Endothelial cell of umbilical vein (primary cell): ENCODE results near the gene ASB5. TPM values are rescaled to one million over a fixed set of nuclear protein-coding genes. Genes with fewer than 3 reads are reported as not detected.
A peak's percentile ranks its signal among the peaks of the same experiment; 100 is the strongest.

ENCODE experiments used
- BruUV-seq: library from RNA; stranded (reverse); fragments of 400-500 nt; replicated peaks from 2 replicates; lab custom pipeline; 2021; lab: Mats Ljungman, UMichigan
- CTCF ChIA-PET: fragments of 300-600, 350-600 bp; sonication (Branson Sonifier 250); formaldehyde crosslinking; loops from one replicate; lab custom pipeline; 2021; ENCODE audit warnings: antibody characterized with exemption, inconsistent platforms; lab: Charles Lee
- POLR2A ChIA-PET: fragments of 300-600, 350-600 bp; sonication (Branson Sonifier 250); formaldehyde crosslinking; loops from one replicate; lab custom pipeline; 2021; ENCODE audit warnings: antibody characterized with exemption, inconsistent platforms; lab: Charles Lee
- DNase-seq: peaks from one replicate; pipeline ENCODE4 v3.0.0-alpha.2; 2011; ENCODE audit warnings: low read depth, low spot score
- FAIRE-seq: peaks from 2 replicates; lab custom pipeline; 2011; peaks lifted over from hg19 to GRCh38; lab: Jason Lieb, UNC
- H2AFZ ChIP-seq: 2 replicates; pipeline ENCODE4 v1.6.0; 2012; ENCODE audit warnings: low read depth, low read length, control low read depth, inconsistent platforms
- H3K27ac ChIP-seq: 2 replicates; pipeline ENCODE4 v1.5.1; 2011; ENCODE audit warnings: low read depth, mild to moderate bottlenecking, control low read depth, low read length, moderate library complexity; ENCODE audit not compliant: insufficient read depth
- H3K27me3 ChIP-seq, 2 experiments: 2 replicates each; pipeline versions ENCODE4 v1.6.0 to v1.6.1; 2011; ENCODE audit warnings: low read length in 2 of 2, mixed read lengths in 1 of 2; ENCODE audit not compliant: control insufficient read depth in 2 of 2, insufficient read depth in 2 of 2
- H3K36me3 ChIP-seq, 2 experiments: 2 replicates in 1 of 2; 3 replicates in 1 of 2; pipeline ENCODE4 v1.5.1; 2011; ENCODE audit warnings: low read length in 2 of 2, mild to moderate bottlenecking in 1 of 2, moderate library complexity in 1 of 2; ENCODE audit not compliant: control insufficient read depth in 2 of 2, insufficient read depth in 2 of 2; ENCODE audit errors: extremely low read depth in 1 of 2
- H3K4me1 ChIP-seq: 3 replicates; pipeline ENCODE4 v1.5.1; 2011; ENCODE audit warnings: mild to moderate bottlenecking, low read length; ENCODE audit not compliant: control insufficient read depth, insufficient read depth; ENCODE audit errors: extremely low read depth
- H3K4me2 ChIP-seq: 2 replicates; pipeline ENCODE4 v1.6.1; 2011; ENCODE audit warnings: low read length, control low read depth, mixed read lengths; ENCODE audit not compliant: insufficient read depth
- H3K4me3 ChIP-seq, 3 experiments: fragments of 200-600 bp in 1 of 3; sonication (generic), shearing (Covaris generic) in 1 of 3; replicated peaks in 1 of 3; 2 replicates each; pipeline ENCODE4 v1.5.1; 2011 to 2016; ENCODE audit warnings: control low read depth in 3 of 3, low read length in 3 of 3, mild to moderate bottlenecking in 2 of 3, inconsistent platforms in 1 of 3, low read depth in 1 of 3, moderate library complexity in 1 of 3; ENCODE audit not compliant: insufficient read depth in 1 of 3
- H3K79me2 ChIP-seq: 2 replicates; pipeline ENCODE4 v1.6.0; 2012; ENCODE audit warnings: low read length, inconsistent platforms; ENCODE audit not compliant: control insufficient read depth, insufficient read depth
- H3K9ac ChIP-seq: replicated peaks from 2 replicates; pipeline ENCODE3; 2011; ENCODE audit warnings: low read length, control low read depth; ENCODE audit not compliant: insufficient read depth; ENCODE audit errors: extremely low read depth
- H3K9me1 ChIP-seq: replicated peaks from 3 replicates; pipeline ENCODE4 v1.6.0; 2011; ENCODE audit warnings: mild to moderate bottlenecking, low read length; ENCODE audit not compliant: control insufficient read depth, insufficient read depth; ENCODE audit errors: extremely low read depth
- H3K9me3 ChIP-seq: replicated peaks from 2 replicates; pipeline ENCODE4 v1.5.1; 2012; ENCODE audit warnings: low read length, inconsistent platforms; ENCODE audit not compliant: control insufficient read depth, insufficient read depth
- H4K20me1 ChIP-seq: replicated peaks from 2 replicates; pipeline ENCODE3; 2011; ENCODE audit warnings: mild to moderate bottlenecking, low read length; ENCODE audit not compliant: control insufficient read depth, insufficient read depth; ENCODE audit errors: extremely low read depth
- FOS ChIP-seq: IDR thresholded peaks from 2 replicates; pipeline ENCODE4 v1.6.1; 2011; ENCODE audit warnings: mild to moderate bottlenecking, low read length, moderate library complexity, borderline replicate concordance; ENCODE audit not compliant: insufficient read depth
- GATA2 ChIP-seq: IDR thresholded peaks from 2 replicates; pipeline ENCODE4 v1.7.0; 2011; ENCODE audit warnings: low read depth, mild to moderate bottlenecking, moderate library complexity, mixed read lengths, low read length; ENCODE audit not compliant: insufficient read length, insufficient read depth
- JUN ChIP-seq: IDR thresholded peaks from 2 replicates; pipeline ENCODE4 v1.6.1; 2011; ENCODE audit warnings: borderline replicate concordance, low read depth; ENCODE audit not compliant: insufficient read length, insufficient read depth
- MYC ChIP-seq: IDR thresholded peaks from one replicate; pipeline ENCODE4 v1.6.1; 2011; ENCODE audit warnings: mild to moderate bottlenecking, low read depth, low read length
- POLR2A ChIP-seq: IDR thresholded peaks from 2 replicates; pipeline ENCODE4 v1.6.1; 2012; ENCODE audit warnings: low read depth, mild to moderate bottlenecking, control low read depth, low read length
- dilution Hi-C: fragments of 300-500 bp; cut with MboI; formaldehyde crosslinking; loops from one replicate; pipeline ENCODE4 v1.15.0; 2019; ENCODE audit warnings: low sequenced_read_pairs; ENCODE audit not compliant: extremely low pct_ligation_motif_present
- intact Hi-C: fragments of 100-400 bp; cut with micrococcal nuclease; formaldehyde crosslinking; loops from one replicate; pipeline ENCODE4 v1.10.0; 2022
- polyA plus RNA-seq, 4 experiments: library from polyadenylated mRNA; depleted of rRNA in 3 of 4; stranded (reverse) in 3 of 4; unstranded in 1 of 4; fragments of >200 nt; gene quantifications; 2 replicates each; pipeline versions ENCODE4 v1.2.1 to v1.2.3, GENCODE V29; 2011 to 2012; ENCODE audit warnings: missing spikeins in 1 of 4
- total RNA-seq: library from RNA; stranded (reverse); gene quantifications from 2 replicates; pipeline ENCODE4 v1.2.3, GENCODE V29; 2021

The ASB5 gene
- total and polyA plus RNA-seq, 2 donors (not counting 3 experiments of a cell fraction or from before 2014, with no cell fraction given), result not detected

DNA sequence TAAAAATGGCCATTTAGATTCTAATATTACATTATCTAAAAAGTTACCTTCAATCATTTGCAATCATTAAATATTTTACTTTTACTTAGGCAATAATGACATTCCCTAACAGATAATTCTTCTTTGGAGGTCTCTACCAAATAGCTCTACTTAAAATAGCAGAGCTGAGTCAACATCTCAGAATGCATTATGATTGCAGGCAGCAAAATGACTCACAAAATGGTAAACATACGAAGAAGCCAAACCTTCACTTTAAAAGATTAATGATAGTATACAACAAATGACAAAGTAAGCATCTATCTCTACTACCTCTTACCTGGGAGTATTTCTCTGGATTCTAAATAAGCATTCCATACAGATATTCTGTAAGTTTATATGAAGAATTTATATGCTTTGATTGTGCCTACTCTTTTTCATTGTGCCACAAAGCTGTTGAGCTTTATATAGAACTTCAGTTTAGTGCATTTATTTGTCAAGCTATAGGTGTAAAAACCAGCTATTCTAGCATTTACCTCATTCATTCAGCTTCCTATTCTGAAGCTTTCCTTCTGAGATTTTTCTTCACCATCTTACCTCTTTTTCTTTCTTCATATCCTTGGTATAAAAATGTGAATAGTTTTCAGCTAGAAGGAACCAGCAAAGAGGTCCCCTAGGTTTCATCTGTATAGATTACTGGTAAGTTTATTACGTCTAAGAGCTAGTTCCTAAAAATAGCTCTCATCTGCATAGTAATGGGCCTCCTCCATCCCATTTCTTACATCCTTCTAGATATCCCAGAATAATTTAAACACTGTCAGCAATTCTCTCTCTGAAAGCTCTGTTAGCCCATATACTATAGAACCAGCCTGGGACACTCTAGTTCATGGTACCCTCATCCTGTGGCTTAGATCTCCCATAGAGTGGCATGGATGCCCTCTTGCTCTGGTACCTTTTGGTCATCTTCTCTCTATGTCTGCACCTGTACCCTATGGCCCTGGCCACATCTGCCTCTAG, 33.6 kb upstream of the ASB5 start:
- no peak overlapping the region for H3K4me3 ChIP-seq
- intact Hi-C loops, result no loop called here
- H3K27me3 ChIP-seq, result no peaks in the 10 kb centered on the region
- no peaks in the 10 kb centered on the region for H3K4me1 ChIP-seq
- ChIA-PET CTCF (no interaction called here), POLR2A (no interaction called here)
- FAIRE-seq (no peak), DNase-seq (no peak)
- dilution Hi-C loops, result no loop called here
- H3K9ac ChIP-seq, result no peak overlapping the region
- no peaks in the 10 kb centered on the region for H3K9me1 ChIP-seq
- no peaks in the 10 kb centered on the region for H3K9me3 ChIP-seq
- no peak overlapping the region for H2AFZ ChIP-seq
- no peak overlapping the region for H3K4me2 ChIP-seq
- TF ChIP-seq JUN (no peak), MYC (no peak), FOS (peak; percentile 37)
- no peaks in the 10 kb centered on the region for H3K79me2 ChIP-seq
- no TSS peak for BruUV-seq
- no peaks in the 10 kb centered on the region for H3K36me3 ChIP-seq
- no peak overlapping the region for H3K27ac ChIP-seq
- H4K20me1 ChIP-seq, result no peaks in the 10 kb centered on the region

DNA sequence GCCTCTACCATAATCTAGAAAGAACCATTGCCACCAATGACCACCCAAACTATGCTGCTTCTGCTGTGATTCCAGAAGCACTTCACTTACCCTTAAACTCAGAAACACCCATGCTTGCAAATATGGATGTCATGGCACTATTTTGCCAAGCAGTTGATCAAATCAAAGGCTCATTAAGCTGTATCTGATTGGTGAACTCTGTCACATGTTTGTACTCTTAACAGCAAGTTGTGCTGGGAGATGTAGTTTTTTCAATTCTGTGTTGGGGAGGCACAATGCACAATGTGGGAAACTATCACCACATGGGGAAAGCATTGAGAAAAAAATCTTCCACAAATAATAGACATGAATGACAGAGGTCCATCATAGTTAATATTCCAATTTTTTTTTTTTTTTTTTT, 31.5 kb upstream of the ASB5 start:
- Histone ChIP-seq H3K27ac (no peak overlapping the region), H3K9me1 (no peaks in the 10 kb centered on the region), H3K4me3 (no peak overlapping the region), H4K20me1 (no peaks in the 10 kb centered on the region), H3K9me3 (no peaks in the 10 kb centered on the region), H3K36me3 (no peaks in the 10 kb centered on the region), H3K79me2 (no peaks in the 10 kb centered on the region), H2AFZ (no peak overlapping the region), H3K9ac (no peak overlapping the region), H3K4me2 (no peak overlapping the region), H3K27me3 (no peaks in the 10 kb centered on the region), H3K4me1 (no peaks in the 10 kb centered on the region)
- POLR2A ChIA-PET, result no interaction called here
- dilution Hi-C loops (no loop called here), intact Hi-C loops (no loop called here)
- DNase-seq, result no peak
- CTCF ChIA-PET, result no interaction called here
- BruUV-seq, result no TSS peak
- TF ChIP-seq POLR2A (no peak), GATA2 (no peak), FOS (no peak)
- no peak for FAIRE-seq
